HG03460 (cell line): ENCODE results near the gene PPP6C.
"Not testable (repeated sequence)": the region's sequence is repeated elsewhere in the genome, so short reads cannot be mapped to it uniquely, and the experiment has no call there.

ENCODE experiments used
- ATAC-seq: cut with Tn5 transposase; IDR thresholded peaks from one replicate; pipeline ENCODE4 v1.9.1; 2021; ENCODE audit not compliant: unreplicated experiment

PPP6C gene

DNA sequence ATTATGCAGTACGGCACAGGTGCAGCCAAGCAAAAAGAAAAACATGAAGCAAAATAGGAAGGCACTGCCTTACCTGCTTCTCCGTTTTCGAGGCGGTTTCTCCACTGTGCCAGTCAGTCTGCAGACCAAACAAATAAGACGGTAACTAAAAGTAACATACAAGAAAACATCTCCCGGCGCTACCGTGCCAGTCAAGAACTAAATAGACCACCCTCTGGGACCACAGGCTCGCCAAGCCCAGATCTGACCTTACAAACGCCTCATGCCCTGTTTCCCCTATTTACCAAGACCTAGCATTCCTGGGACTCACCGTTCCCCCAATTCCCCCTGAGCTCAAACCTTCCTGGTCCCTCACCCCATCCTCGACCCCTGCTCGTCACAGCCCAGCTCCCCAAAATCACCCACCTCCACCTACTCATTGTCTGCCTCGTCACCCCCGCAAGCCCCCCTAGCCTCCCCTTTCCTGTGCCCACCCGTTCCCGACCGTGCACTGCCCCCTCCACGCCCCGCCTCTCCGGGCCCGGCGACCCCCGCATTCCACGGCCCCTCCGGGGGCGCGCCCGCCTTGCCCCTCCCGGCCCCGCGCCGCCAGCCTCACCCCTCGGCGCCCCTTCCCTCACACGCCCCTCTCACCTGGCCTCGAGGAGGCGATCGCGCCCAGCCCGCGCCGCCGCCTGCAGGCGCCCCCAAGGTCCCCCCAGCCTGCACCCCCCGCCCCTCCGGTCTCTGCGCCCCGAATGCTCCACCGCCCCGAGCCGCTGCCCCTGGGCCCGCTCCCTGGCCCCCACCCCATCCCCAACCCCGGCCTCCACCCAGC is 46.8 kb downstream of the PPP6C start:
- no peak for ATAC-seq

GRCh38 chr9:125141751-125142150 is 47.9 kb downstream of the PPP6C start:
- no peak for ATAC-seq

DNA sequence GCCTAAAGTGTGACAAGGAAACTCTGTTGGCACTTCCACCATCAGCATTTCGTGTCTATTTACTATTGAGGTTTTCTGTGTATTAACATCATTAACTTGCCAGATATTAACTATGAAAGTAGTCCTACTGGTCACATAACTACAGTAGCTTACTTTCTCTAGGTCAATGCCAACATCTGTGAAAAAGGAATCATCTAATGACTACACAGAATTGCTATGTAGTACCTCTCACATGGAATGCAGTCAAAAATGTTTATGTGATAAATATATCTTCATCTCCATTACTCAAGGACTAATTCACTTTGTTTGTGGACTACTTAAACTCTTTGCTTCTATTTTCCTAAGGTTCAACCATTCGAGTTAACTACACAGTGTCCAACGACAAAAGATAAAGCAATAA is 48.4 kb downstream of the PPP6C start:
- ATAC-seq, result no peak

DNA sequence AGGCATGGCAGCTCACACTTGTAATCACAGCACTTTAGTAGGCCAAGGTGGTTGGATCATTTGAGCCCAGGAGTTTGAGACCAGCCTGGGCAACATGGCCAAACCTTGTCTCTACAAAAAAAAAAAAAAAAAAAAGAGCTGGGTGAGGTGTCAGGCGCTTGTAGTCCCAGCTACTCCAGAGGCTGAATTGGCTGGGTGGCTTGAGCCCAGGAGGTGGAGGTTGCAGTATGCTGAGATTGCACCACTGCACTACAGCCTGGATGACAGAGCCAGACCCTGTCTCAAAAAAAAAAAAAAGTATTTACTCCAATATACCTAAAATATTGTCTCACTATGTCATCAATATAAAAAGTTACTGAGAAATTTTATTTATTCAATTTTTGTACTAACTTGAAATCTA is 49.0 kb downstream of the PPP6C start:
- no peak for ATAC-seq

DNA sequence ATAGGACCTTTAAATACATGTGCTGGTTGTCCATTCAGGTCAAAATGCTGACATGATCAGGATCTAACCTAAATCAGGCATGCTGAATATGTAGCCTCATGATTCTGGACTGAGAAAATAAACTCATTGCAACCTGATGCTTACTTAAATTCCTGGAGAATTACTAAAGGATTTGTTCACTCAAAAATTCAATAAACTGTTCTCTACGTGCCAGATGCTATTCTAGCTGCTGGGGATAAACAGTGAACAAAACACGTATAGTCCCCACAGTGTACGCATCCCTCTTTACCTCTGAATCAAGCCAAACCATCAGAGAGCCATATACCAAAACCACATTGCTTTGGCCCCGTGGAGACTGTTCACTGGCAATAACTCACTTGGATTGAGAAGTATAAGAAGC is 52.4 kb downstream of the PPP6C start:
- ATAC-seq, result no peak

- ATAC-seq, result no peak
Measured at GRCh38 chr9:125134976-125135375, 54.6 kb downstream of the PPP6C start.

GRCh38 chr9:125133403-125134329 is 55.9 kb downstream of the PPP6C start:
- ATAC-seq, result no peak

- no peak for ATAC-seq
Measured at GRCh38 chr9:125131778-125132177, 57.8 kb downstream of the PPP6C start.

- ATAC-seq, result peak; percentile 93
Measured at GRCh38 chr9:125126019-125126746, 63.4 kb downstream of the PPP6C start.

GRCh38 chr9:125125523-125125922 is 64.1 kb downstream of the PPP6C start:
- ATAC-seq, result no peak

DNA sequence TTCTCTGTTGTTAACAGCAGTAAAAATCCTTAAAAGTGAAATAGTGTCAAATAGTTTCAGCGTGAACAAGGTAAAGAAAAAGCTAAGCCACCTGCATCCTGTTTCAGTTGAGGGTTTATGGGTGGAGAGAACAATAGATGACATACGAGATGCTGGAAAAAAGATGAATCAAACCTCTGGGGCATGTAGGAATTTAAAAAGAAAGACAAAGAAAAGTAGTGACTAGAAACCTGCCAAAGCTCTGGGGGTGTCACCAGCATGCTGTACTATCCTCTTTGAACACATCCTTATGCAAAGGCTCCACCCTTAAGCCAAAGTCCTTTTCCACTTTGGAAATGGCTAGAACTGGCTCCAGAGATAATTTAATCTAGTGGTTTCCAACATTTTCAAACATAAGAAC is 68.5 kb downstream of the PPP6C start:
- no peak for ATAC-seq

DNA sequence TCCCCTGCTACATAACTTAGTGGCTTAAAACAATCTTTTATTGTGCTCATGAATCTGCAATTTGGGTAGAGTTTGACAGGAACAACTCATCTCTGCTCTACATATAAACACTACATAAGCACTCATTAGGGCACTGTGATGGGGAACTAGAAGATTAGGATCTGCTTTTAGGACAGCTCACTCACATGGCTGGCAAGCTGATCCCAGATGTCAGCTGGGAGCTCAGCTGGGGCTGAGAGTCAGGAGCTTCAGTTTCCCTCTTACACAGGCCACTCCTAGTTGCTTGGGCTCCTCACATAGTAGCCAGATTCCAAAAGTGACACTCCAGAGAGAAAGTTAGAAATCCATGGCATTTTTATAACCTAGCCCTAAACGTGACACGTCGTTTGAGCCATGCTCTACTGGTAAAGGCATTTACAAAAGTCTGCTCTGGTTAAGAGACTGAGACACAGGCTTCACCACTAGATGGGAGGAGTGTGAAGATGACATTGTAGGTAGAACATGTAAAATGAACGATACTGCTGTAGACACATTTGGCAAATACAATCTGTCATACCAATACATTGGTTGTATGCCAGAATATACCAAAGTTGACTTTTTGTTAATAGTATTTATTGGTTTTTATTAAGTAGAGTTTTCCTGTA is 69.8 kb downstream of the PPP6C start:
- ATAC-seq, result no peak

- not testable (repeated sequence) for ATAC-seq
Measured at GRCh38 chr9:125118696-125119095, 70.9 kb downstream of the PPP6C start.

DNA sequence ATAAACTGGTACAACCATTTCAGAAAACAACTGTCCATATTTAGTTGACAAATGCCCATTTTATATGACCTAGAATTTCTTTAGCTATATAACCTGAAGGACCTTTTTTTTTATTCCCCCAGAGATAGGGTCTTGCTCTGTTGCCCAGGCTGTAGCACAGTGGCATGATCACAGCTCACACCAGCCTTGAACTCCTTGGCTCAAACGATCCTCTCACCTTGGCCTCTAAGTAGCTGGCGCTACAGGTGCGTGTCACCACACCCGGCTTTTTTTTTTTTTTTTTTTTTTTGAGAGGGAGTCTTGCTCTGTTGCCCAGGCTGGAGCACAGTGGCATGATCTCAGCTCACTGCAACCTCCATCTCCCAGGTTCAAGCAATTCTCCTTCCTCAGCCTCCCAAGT is 75.1 kb downstream of the PPP6C start:
- not testable (repeated sequence) for ATAC-seq

- no peak for ATAC-seq
Measured at GRCh38 chr9:125110464-125110863, 79.1 kb downstream of the PPP6C start.

- not testable (repeated sequence) for ATAC-seq
Measured at GRCh38 chr9:125108541-125108940, 81.1 kb downstream of the PPP6C start.

- ATAC-seq, result no peak
Measured at GRCh38 chr9:125106285-125106893, 83.2 kb downstream of the PPP6C start.

DNA sequence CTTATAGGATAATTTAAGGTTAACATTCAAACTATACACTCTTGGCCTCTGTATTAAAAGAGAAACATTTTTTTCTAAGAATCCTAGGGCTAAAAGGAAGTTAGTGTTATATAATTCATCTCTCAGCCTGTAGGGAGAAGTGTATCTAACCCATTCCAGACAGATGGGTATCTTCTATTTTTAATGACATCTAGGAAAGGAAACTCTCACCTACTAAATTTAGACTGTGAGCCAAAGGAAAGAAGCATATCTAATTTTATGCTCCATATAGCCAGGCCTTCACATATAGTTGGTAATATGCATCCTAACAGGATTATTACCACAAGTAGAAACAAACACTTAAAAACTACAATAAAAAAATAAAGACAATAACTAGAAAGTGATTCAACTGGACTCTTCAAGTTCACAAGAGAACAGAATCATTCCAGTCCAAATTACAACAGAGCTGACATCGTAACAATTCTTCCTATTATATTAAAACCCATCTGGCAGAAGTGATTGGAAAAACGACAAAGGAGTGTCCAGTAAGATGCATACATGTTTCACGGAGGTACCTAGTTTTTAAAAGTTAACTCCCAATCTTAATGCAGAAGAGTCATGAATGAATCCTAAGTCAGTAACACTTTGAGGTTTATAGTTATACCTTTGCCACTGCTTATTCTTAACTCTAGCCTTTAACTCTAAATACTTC is 85.7 kb downstream of the PPP6C start:
- ATAC-seq, result no peak

- no peak for ATAC-seq
Measured at GRCh38 chr9:125103021-125103420, 86.6 kb downstream of the PPP6C start.

DNA sequence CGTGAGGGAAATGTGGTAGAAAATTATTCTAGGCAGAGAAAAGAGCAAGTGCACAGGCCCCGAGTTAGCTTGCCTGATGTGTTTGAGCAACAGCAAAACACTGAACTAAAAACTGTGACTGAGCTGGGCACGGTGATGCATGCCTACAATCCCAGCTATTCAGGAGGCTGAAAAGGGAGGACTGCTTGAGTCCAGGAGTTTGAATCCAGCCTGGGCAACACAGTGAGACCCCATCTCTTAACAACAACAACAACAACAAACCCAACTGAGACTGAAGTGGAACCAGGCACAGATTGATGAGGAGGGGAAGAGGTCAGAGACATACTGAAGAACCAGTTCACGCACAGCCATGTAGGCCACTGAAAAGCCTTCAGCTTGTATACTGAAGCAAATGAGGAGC is 88.8 kb downstream of the PPP6C start:
- no peak for ATAC-seq
